SU-DHL-6 (cell line): ENCODE measurements around the gene HOXC11.

Source experiments
- H2AFZ ChIP-seq: fragments of 200-600 bp; sonication (generic); 2 replicates; pipeline ENCODE4 v1.6.1; 2014; ENCODE audit warnings: low read depth, mild to moderate bottlenecking, moderate library complexity, mixed read lengths, antibody characterized with exemption, low read length; ENCODE audit not compliant: severe bottlenecking
- H3F3A ChIP-seq: fragments of 200-600 bp; shearing (Covaris generic); 2 replicates; pipeline ENCODE4 v1.6.0; 2016; ENCODE audit warnings: antibody characterized with exemption, mild to moderate bottlenecking; ENCODE audit not compliant: insufficient read depth
- H3K27ac ChIP-seq: fragments of 200-600 bp; sonication (generic); 2 replicates; pipeline ENCODE4 v1.5.1; 2016; ENCODE audit warnings: low read depth, mild to moderate bottlenecking, low read length, moderate library complexity, mixed read lengths
- H3K27me3 ChIP-seq: fragments of 200-600 bp; sonication (generic), shearing (Covaris generic); 2 replicates; pipeline ENCODE4 v1.6.0; 2014; ENCODE audit warnings: mild to moderate bottlenecking, low read length
- H3K36me3 ChIP-seq: fragments of 200-600 bp; sonication (generic); 2 replicates; pipeline ENCODE4 v1.6.1; 2014; ENCODE audit warnings: mild to moderate bottlenecking, low read length, mixed read lengths
- H3K4me2 ChIP-seq: fragments of 300-600, 200-600 bp; shearing (Covaris generic), sonication (generic); 2 replicates; pipeline ENCODE4 v1.6.0; 2014; ENCODE audit warnings: low read length, low read depth, mild to moderate bottlenecking; ENCODE audit not compliant: poor library complexity, severe bottlenecking
- H3K4me3 ChIP-seq: fragments of 200-600 bp; sonication (generic); 2 replicates; pipeline ENCODE4 v1.5.1; 2014; ENCODE audit warnings: antibody characterized with exemption, low read length, mild to moderate bottlenecking, mixed read lengths; ENCODE audit not compliant: insufficient read depth, poor library complexity, severe bottlenecking
- H3K79me2 ChIP-seq: fragments of 200-600 bp; sonication (generic); 2 replicates; pipeline ENCODE4 v1.6.1; 2014; ENCODE audit warnings: mild to moderate bottlenecking, low read length, moderate library complexity; ENCODE audit not compliant: insufficient read depth
- H3K9ac ChIP-seq: fragments of 200-600 bp; sonication (generic); 2 replicates; pipeline ENCODE4 v1.7.0; 2014; ENCODE audit warnings: mild to moderate bottlenecking, low read length
- H3K9me2 ChIP-seq: fragments of 200-600 bp; sonication (generic); replicated peaks from 2 replicates; pipeline ENCODE4 v1.6.1; 2014; ENCODE audit warnings: low read length; ENCODE audit not compliant: insufficient read depth
- H3K9me3 ChIP-seq: fragments of 200-600 bp; sonication (generic); 2 replicates; pipeline ENCODE4 v1.6.1; 2014; ENCODE audit warnings: low read length, mixed read lengths; ENCODE audit not compliant: insufficient read depth
- H4K20me1 ChIP-seq: fragments of 200-600 bp; sonication (generic); 2 replicates; pipeline ENCODE4 v1.6.1; 2014; ENCODE audit warnings: low read depth, mild to moderate bottlenecking, antibody characterized with exemption, low read length, moderate library complexity, mixed read lengths
- CTCF ChIP-seq: fragments of 200-600 bp; sonication (generic); IDR thresholded peaks from one replicate; pipeline ENCODE4 v1.5.1; 2017; ENCODE audit warnings: antibody characterized with exemption, mild to moderate bottlenecking, low read length, moderate library complexity; ENCODE audit not compliant: insufficient read depth, poor library complexity, severe bottlenecking
- EZH2phosphoT487 ChIP-seq: fragments of 200-600 bp; sonication (generic), shearing (Covaris generic); conservative IDR thresholded peaks from 2 replicates; pipeline ENCODE4 v1.6.1; 2018; ENCODE audit warnings: mild to moderate bottlenecking, antibody characterized with exemption, low read length, moderate library complexity, mixed read lengths

The HOXC11 gene

GRCh38 chr12:54002915-54003389, 30.0 kb downstream of the HOXC11 start:
- no peaks in the 10 kb centered on the region for H3K9me3 ChIP-seq
- no peaks in the 10 kb centered on the region for H3K27me3 ChIP-seq
- no peak overlapping the region for H3K4me2 ChIP-seq
- H3K79me2 ChIP-seq: no peaks in the 10 kb centered on the region
- H2AFZ ChIP-seq: no peak overlapping the region
- no peaks in the 10 kb centered on the region for H3K36me3 ChIP-seq
- TF ChIP-seq EZH2phosphoT487: no peak
- no peak for TF ChIP-seq CTCF
- H3K9ac ChIP-seq: no peak overlapping the region
- H3K27ac ChIP-seq: no peak overlapping the region
- no peaks in the 10 kb centered on the region for H3F3A ChIP-seq
- H3K9me2 ChIP-seq: no peaks in the 10 kb centered on the region
- H3K4me3 ChIP-seq: no peak overlapping the region
- H4K20me1 ChIP-seq: no peaks in the 10 kb centered on the region

GRCh38 chr12:54003625-54004024, 30.7 kb downstream of the HOXC11 start:
- no peaks in the 10 kb centered on the region for H3K27me3 ChIP-seq
- no peak overlapping the region for H2AFZ ChIP-seq

GRCh38 chr12:54004063-54004840, 31.3 kb downstream of the HOXC11 start:
- H3K4me3 ChIP-seq: no peak overlapping the region
- no peaks in the 10 kb centered on the region for H4K20me1 ChIP-seq
- TF ChIP-seq CTCF: no peak
- TF ChIP-seq EZH2phosphoT487: no peak
- H3K27ac ChIP-seq: no peak overlapping the region
- H3K9me2 ChIP-seq: no peaks in the 10 kb centered on the region
- no peaks in the 10 kb centered on the region for H3F3A ChIP-seq
- no peak overlapping the region for H3K9ac ChIP-seq
- H3K36me3 ChIP-seq: no peaks in the 10 kb centered on the region
- no peak overlapping the region for H3K4me2 ChIP-seq
- no peaks in the 10 kb centered on the region for H3K79me2 ChIP-seq
- H3K9me3 ChIP-seq: no peaks in the 10 kb centered on the region
- no peaks in the 10 kb centered on the region for H3K27me3 ChIP-seq
- H2AFZ ChIP-seq: no peak overlapping the region

More at GRCh38 chr12:54003625-54004024, 30.7 kb downstream of the HOXC11 start:
- no peaks in the 10 kb centered on the region for H3K79me2 ChIP-seq
- H3K9ac ChIP-seq: no peak overlapping the region
- no peaks in the 10 kb centered on the region for H3K9me3 ChIP-seq
- H3F3A ChIP-seq: no peaks in the 10 kb centered on the region
- no peaks in the 10 kb centered on the region for H4K20me1 ChIP-seq
- no peak overlapping the region for H3K4me3 ChIP-seq
- no peaks in the 10 kb centered on the region for H3K36me3 ChIP-seq
- H3K27ac ChIP-seq: no peak overlapping the region
- H3K4me2 ChIP-seq: no peak overlapping the region
- H3K9me2 ChIP-seq: no peaks in the 10 kb centered on the region
- TF ChIP-seq CTCF: no peak
- no peak for TF ChIP-seq EZH2phosphoT487
